ENCODE measurements around the gene FGF23.

Gene FGF23

DNA sequence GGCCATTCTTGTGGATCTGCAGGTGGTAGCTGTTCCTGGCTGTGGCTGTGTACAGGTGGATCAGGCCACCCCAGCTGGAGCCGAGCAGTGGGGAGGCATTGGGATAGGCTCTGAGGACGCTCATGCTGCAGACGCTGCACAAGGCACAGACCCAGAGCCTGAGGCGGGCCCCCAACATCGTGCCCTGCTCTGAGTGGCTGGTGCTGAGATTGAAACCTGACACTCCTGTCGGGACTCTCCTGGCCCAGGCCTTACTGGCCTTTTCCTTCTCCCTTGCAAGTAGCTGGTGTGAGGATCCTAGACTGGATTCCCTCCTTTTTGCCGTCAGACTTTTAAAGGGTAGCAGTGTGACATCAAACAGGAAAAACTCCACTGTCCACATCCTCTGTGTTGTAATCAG, at the start of gene FGF23:
FGF23 (minus strand) TSS at position 308 of the 400 bp plus-strand sequence; CDS start at position 178, 130 bp downstream.
- Histone ChIP-seq H3K27me3 (ENCODE audit: control insufficient read depth in 5 of 5, insufficient read depth in 4 of 5, low read length in 5 of 5) (peaks cover 7 to 20% (median 10%) of the 10 kb centered on the region in 5 donors), H3K27ac (ENCODE audit: low read depth, low read length) (no peak within 1 kb of the TSS), H3K9ac (ENCODE audit: low read length in 5 of 5) (no peak within 1 kb of the TSS), H3K36me3 (ENCODE audit: control insufficient read depth in 5 of 5, insufficient read depth in 5 of 5, low read length in 5 of 5) (no peaks in the 10 kb centered on the region), H3K4me1 (ENCODE audit: control insufficient read depth in 5 of 5, insufficient read depth in 5 of 5, low read length in 5 of 5) (no peaks in the 10 kb centered on the region), H3K4me3 (ENCODE audit: low read depth in 1 of 5, low read length in 5 of 5) (no peak within 1 kb of the TSS), H3K9me3 (ENCODE audit: control insufficient read depth in 5 of 5, low read length in 5 of 5) (no peaks in the 10 kb centered on the region)

DNA sequence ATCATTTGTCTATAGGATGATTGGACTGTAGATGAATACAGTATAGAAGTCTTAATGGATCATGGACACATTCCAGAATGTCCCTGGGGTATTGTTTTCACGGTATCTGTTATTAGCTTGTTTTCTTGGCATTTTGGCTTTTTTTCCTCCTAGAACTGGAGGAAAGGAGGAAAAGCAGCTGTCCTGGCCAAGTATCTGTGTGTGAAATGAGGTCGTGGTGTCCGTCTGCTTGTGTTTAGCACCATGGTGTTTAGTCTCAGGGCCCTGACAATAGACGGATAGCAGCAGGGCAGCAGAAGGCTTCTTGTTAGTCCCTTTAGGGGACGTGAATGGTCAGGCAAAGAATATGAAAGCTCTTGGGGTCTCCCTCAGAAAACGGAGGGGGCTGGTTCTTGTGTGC, 44.9 kb upstream of the FGF23 start:
- H3K36me3 ChIP-seq (ENCODE audit: control insufficient read depth in 5 of 5, insufficient read depth in 5 of 5, low read length in 5 of 5) = no peaks in the 10 kb centered on the region

DNA sequence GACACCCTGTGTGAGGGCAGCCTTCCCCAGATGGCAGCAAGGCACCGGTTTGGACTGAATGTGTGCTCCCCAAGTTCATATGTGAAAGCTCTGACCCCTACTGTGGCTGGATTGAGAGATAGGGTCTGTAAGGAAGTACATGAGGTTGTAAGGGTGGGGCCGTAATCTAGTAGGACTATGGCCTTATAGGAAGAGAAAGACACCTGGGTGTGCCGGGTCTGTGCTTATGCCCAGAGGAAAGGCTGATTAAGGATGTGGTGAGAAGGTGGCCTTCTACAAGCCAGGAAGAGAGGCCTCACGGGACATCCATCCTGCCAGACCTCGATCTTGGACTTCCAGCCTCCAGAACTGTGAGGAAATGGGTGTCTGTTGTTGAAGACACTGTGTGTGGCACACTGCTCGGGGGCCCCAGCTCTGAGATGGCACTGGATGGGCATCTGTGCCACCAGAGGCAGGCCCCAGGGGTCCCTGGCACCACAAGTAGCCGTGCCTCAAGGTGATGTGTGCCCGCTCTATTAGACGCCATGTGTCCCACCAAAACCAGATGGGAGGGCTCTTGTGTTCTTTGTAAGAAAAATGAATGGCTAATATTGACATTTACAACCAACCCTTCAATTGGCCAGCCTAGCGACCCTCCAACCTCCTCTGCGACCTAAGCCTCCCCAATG, 44.1 kb upstream of the FGF23 start:
- no peaks in the 10 kb centered on the region for H3K9me3 ChIP-seq (ENCODE audit: control insufficient read depth in 5 of 5, low read length in 5 of 5)
- H3K27ac ChIP-seq (ENCODE audit: low read depth, low read length) = no peak overlapping the region
- no peak overlapping the region for H3K4me3 ChIP-seq (ENCODE audit: low read depth in 1 of 5, low read length in 5 of 5)
- no peaks in the 10 kb centered on the region for H3K4me1 ChIP-seq (ENCODE audit: control insufficient read depth in 5 of 5, insufficient read depth in 5 of 5, low read length in 5 of 5)
- no peaks in the 10 kb centered on the region for H3K36me3 ChIP-seq (ENCODE audit: control insufficient read depth in 5 of 5, insufficient read depth in 5 of 5, low read length in 5 of 5)
- no peak overlapping the region for H3K9ac ChIP-seq (ENCODE audit: low read length in 5 of 5)
- H3K27me3 ChIP-seq (ENCODE audit: control insufficient read depth in 5 of 5, insufficient read depth in 4 of 5, low read length in 5 of 5) = peaks cover 0 to 2% (median 1%) of the 10 kb centered on the region in 5 donors

More for the DNA sequence above, 44.9 kb upstream of the FGF23 start:
- Histone ChIP-seq H3K4me1 (ENCODE audit: control insufficient read depth in 5 of 5, insufficient read depth in 5 of 5, low read length in 5 of 5) (no peaks in the 10 kb centered on the region), H3K27me3 (ENCODE audit: control insufficient read depth in 5 of 5, insufficient read depth in 4 of 5, low read length in 5 of 5) (peaks cover 0 to 3% (median 0%) of the 10 kb centered on the region in 5 donors), H3K9me3 (ENCODE audit: control insufficient read depth in 5 of 5, low read length in 5 of 5) (no peaks in the 10 kb centered on the region), H3K4me3 (ENCODE audit: low read depth in 1 of 5, low read length in 5 of 5) (no peak overlapping the region), H3K27ac (ENCODE audit: low read depth, low read length) (no peak overlapping the region), H3K9ac (ENCODE audit: low read length in 5 of 5) (no peak overlapping the region)

DNA sequence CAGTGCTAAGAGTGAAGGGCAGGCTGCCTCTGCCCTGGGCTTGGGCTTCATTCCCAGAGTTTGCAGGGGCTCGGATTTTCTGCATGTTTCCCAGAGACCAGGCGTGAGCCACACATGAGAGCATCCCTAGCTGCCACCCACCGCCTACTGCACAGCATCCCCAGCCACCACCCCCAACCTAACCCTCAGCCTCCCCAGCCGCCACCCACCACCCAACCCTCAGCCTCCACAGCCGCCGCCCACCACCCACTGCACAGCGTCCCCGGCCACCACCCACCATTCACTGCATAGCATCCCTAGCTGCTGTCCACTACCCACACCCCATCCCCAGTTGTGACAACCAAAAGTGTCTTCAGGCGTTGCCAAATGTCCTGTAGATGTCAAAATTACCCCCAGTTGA, 43.5 kb upstream of the FGF23 start:
- peaks cover 0 to 2% (median 1%) of the 10 kb centered on the region in 5 donors for H3K27me3 ChIP-seq (ENCODE audit: control insufficient read depth in 5 of 5, insufficient read depth in 4 of 5, low read length in 5 of 5)
- H3K27ac ChIP-seq (ENCODE audit: low read depth, low read length) = no peak overlapping the region
- H3K9ac ChIP-seq (ENCODE audit: low read length in 5 of 5) = no peak overlapping the region
- no peaks in the 10 kb centered on the region for H3K36me3 ChIP-seq (ENCODE audit: control insufficient read depth in 5 of 5, insufficient read depth in 5 of 5, low read length in 5 of 5)
- no peaks in the 10 kb centered on the region for H3K4me1 ChIP-seq (ENCODE audit: control insufficient read depth in 5 of 5, insufficient read depth in 5 of 5, low read length in 5 of 5)
- H3K9me3 ChIP-seq (ENCODE audit: control insufficient read depth in 5 of 5, low read length in 5 of 5) = no peaks in the 10 kb centered on the region
- no peak overlapping the region for H3K4me3 ChIP-seq (ENCODE audit: low read depth in 1 of 5, low read length in 5 of 5)

GRCh38 chr12:4421590-4422031, 42.1 kb upstream of the FGF23 start:
- Histone ChIP-seq H3K9ac (ENCODE audit: low read length in 5 of 5) (no peak overlapping the region), H3K36me3 (ENCODE audit: control insufficient read depth in 5 of 5, insufficient read depth in 5 of 5, low read length in 5 of 5) (no peaks in the 10 kb centered on the region), H3K4me1 (ENCODE audit: control insufficient read depth in 5 of 5, insufficient read depth in 5 of 5, low read length in 5 of 5) (no peaks in the 10 kb centered on the region), H3K4me3 (ENCODE audit: low read depth in 1 of 5, low read length in 5 of 5) (no peak overlapping the region), H3K27ac (ENCODE audit: low read depth, low read length) (no peak overlapping the region), H3K27me3 (ENCODE audit: control insufficient read depth in 5 of 5, insufficient read depth in 4 of 5, low read length in 5 of 5) (peaks cover 3 to 14% (median 9%) of the 10 kb centered on the region in 5 donors), H3K9me3 (ENCODE audit: control insufficient read depth in 5 of 5, low read length in 5 of 5) (no peaks in the 10 kb centered on the region)

GRCh38 chr12:4420138-4420670, 40.7 kb upstream of the FGF23 start:
- Histone ChIP-seq H3K9ac (ENCODE audit: low read length in 5 of 5) (no peak overlapping the region), H3K9me3 (ENCODE audit: control insufficient read depth in 5 of 5, low read length in 5 of 5) (no peaks in the 10 kb centered on the region), H3K27ac (ENCODE audit: low read depth, low read length) (no peak overlapping the region)

GRCh38 chr12:4418913-4419312, 39.4 kb upstream of the FGF23 start:
- no peaks in the 10 kb centered on the region for H3K36me3 ChIP-seq (ENCODE audit: control insufficient read depth in 5 of 5, insufficient read depth in 5 of 5, low read length in 5 of 5)
- no peaks in the 10 kb centered on the region for H3K9me3 ChIP-seq (ENCODE audit: control insufficient read depth in 5 of 5, low read length in 5 of 5)
- no peak overlapping the region for H3K9ac ChIP-seq (ENCODE audit: low read length in 5 of 5)
- H3K27me3 ChIP-seq (ENCODE audit: control insufficient read depth in 5 of 5, insufficient read depth in 4 of 5, low read length in 5 of 5) = peaks cover 11 to 27% (median 13%) of the 10 kb centered on the region in 5 donors
- no peak overlapping the region for H3K27ac ChIP-seq (ENCODE audit: low read depth, low read length)
- H3K4me1 ChIP-seq (ENCODE audit: control insufficient read depth in 5 of 5, insufficient read depth in 5 of 5, low read length in 5 of 5) = peaks cover 0 to 9% (median 2%) of the 10 kb centered on the region in 5 donors
- H3K4me3 ChIP-seq (ENCODE audit: low read depth in 1 of 5, low read length in 5 of 5) = no peak overlapping the region

More at GRCh38 chr12:4420138-4420670, 40.7 kb upstream of the FGF23 start:
- Histone ChIP-seq H3K4me3 (ENCODE audit: low read depth in 1 of 5, low read length in 5 of 5) (no peak overlapping the region), H3K4me1 (ENCODE audit: control insufficient read depth in 5 of 5, insufficient read depth in 5 of 5, low read length in 5 of 5) (peaks cover 0 to 3% (median 0%) of the 10 kb centered on the region in 5 donors), H3K27me3 (ENCODE audit: control insufficient read depth in 5 of 5, insufficient read depth in 4 of 5, low read length in 5 of 5) (peaks cover 8 to 20% (median 10%) of the 10 kb centered on the region in 5 donors), H3K36me3 (ENCODE audit: control insufficient read depth in 5 of 5, insufficient read depth in 5 of 5, low read length in 5 of 5) (no peaks in the 10 kb centered on the region)

GRCh38 chr12:4417936-4418335, 38.4 kb upstream of the FGF23 start:
- Histone ChIP-seq H3K4me1 (ENCODE audit: control insufficient read depth in 5 of 5, insufficient read depth in 5 of 5, low read length in 5 of 5) (peaks cover 0 to 9% (median 2%) of the 10 kb centered on the region in 5 donors), H3K9me3 (ENCODE audit: control insufficient read depth in 5 of 5, low read length in 5 of 5) (no peaks in the 10 kb centered on the region), H3K36me3 (ENCODE audit: control insufficient read depth in 5 of 5, insufficient read depth in 5 of 5, low read length in 5 of 5) (no peaks in the 10 kb centered on the region), H3K9ac (ENCODE audit: low read length in 5 of 5) (no peak overlapping the region), H3K27me3 (ENCODE audit: control insufficient read depth in 5 of 5, insufficient read depth in 4 of 5, low read length in 5 of 5) (peaks cover 9 to 27% (median 13%) of the 10 kb centered on the region in 5 donors), H3K4me3 (ENCODE audit: low read depth in 1 of 5, low read length in 5 of 5) (no peak overlapping the region), H3K27ac (ENCODE audit: low read depth, low read length) (no peak overlapping the region)

GRCh38 chr12:4417455-4417854, 37.9 kb upstream of the FGF23 start:
- peaks cover 9 to 27% (median 13%) of the 10 kb centered on the region in 5 donors for H3K27me3 ChIP-seq (ENCODE audit: control insufficient read depth in 5 of 5, insufficient read depth in 4 of 5, low read length in 5 of 5)
- no peak overlapping the region for H3K27ac ChIP-seq (ENCODE audit: low read depth, low read length)
- peaks cover 0 to 9% (median 2%) of the 10 kb centered on the region in 5 donors for H3K4me1 ChIP-seq (ENCODE audit: control insufficient read depth in 5 of 5, insufficient read depth in 5 of 5, low read length in 5 of 5)
- no peak overlapping the region for H3K4me3 ChIP-seq (ENCODE audit: low read depth in 1 of 5, low read length in 5 of 5)
- H3K9me3 ChIP-seq (ENCODE audit: control insufficient read depth in 5 of 5, low read length in 5 of 5) = no peaks in the 10 kb centered on the region
- H3K36me3 ChIP-seq (ENCODE audit: control insufficient read depth in 5 of 5, insufficient read depth in 5 of 5, low read length in 5 of 5) = no peaks in the 10 kb centered on the region
- H3K9ac ChIP-seq (ENCODE audit: low read length in 5 of 5) = no peak overlapping the region

- Histone ChIP-seq H3K27me3 (ENCODE audit: control insufficient read depth in 5 of 5, insufficient read depth in 4 of 5, low read length in 5 of 5) (peaks cover 9 to 27% (median 13%) of the 10 kb centered on the region in 5 donors), H3K9ac (ENCODE audit: low read length in 5 of 5) (no peak overlapping the region)
These were observed 36.8 kb upstream of the FGF23 start for GRCh38 chr12:4416276-4416675.

More at GRCh38 chr12:4416276-4416675, 36.8 kb upstream of the FGF23 start:
- H3K4me1 ChIP-seq (ENCODE audit: control insufficient read depth in 5 of 5, insufficient read depth in 5 of 5, low read length in 5 of 5) = peaks cover 0 to 9% (median 2%) of the 10 kb centered on the region in 5 donors
- H3K36me3 ChIP-seq (ENCODE audit: control insufficient read depth in 5 of 5, insufficient read depth in 5 of 5, low read length in 5 of 5) = no peaks in the 10 kb centered on the region
- no peaks in the 10 kb centered on the region for H3K9me3 ChIP-seq (ENCODE audit: control insufficient read depth in 5 of 5, low read length in 5 of 5)
- no peak overlapping the region for H3K27ac ChIP-seq (ENCODE audit: low read depth, low read length)
- H3K4me3 ChIP-seq (ENCODE audit: low read depth in 1 of 5, low read length in 5 of 5) = no peak overlapping the region

All from subcutaneous abdominal adipose tissue (tissue), 5 donors.